ENCODE measurements around the gene ZMIZ1.

ZMIZ1 gene

DNA sequence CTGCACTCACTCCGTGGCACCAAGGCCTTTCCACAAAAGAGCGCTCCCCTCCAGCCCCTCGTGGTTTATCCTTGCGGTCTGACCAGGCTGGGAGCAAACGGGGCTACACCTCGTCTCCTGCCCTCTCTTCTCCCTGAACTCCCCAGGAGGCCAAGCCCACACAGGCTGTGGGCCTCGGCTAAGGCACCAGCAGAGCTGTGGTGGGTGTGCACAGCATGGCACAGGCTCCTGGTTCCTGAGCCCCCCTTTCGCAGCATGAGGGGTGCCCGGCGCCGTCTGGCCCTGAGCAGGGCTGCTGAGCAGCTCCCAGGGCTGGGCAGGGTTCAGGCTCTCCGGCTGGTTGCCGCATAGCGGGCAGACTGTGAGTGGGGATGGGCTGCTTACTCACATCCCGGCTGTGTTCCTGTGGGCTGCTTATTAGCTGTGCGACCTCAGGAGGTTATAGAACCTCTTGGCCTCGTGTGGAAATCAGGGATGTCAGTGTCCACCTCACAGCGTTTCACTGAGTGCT is 90.4 kb downstream of the ZMIZ1 start:
- DNase-seq = no peak

DNA sequence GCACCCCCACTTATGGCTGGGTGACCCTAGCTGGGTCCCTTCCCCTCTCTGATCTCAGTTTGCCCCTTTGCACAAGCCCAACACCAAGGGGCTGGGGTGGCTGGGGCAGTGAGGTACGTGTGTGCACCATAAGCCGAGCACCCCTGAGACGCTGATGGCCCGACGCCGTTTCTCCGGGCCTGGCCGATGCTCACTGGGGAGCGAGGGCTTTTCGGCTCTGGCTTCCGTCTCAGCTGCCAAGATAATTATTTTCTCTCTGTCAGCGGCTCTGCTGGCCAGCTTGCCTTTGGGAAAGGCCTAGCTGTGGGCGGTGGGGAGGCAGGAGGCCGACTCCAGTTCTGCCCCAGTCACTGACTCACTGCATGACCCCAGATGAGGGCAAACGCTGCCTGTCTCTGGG is 91.0 kb downstream of the ZMIZ1 start:
- no peak for DNase-seq

DNA sequence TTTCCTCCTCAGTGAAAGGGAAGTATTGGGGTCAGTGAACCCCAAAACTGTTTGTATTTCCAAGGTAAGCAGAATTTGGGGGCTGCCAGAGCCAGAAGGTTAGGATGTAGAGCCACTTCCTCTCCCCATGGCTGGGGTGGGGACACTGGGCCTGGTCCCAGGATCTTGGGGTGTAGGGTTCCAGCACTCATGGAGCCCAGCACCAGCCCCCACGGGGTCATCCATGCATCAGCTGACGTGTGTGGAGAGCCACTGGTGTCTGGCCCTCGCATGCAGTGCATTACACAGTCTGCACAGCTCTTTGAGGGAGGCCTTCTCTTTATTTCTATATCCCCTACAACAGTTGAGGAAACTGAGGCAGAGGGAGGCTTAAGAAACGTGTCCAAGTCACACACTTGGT is 91.4 kb downstream of the ZMIZ1 start:
- DNase-seq = no peak

DNA sequence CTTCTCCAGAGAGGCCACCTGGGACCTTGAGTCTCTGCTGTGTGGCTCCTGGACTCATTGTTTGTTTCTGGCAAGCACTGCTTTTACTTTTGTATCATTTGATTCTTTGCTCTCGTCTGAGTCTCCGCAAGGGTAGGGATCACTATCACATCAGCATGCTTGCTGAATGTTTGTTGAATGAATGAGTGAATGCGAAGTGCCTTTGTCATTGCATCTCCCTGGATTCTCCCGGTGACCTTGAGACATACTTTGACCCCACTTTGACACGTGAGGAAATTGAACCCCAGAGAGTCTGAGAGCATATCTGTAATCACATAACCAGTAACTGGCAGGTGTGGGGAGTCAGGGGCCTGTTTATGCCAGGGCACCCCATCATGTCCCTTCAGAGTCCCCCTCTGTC is 92.8 kb downstream of the ZMIZ1 start:
- no peak for DNase-seq

DNA sequence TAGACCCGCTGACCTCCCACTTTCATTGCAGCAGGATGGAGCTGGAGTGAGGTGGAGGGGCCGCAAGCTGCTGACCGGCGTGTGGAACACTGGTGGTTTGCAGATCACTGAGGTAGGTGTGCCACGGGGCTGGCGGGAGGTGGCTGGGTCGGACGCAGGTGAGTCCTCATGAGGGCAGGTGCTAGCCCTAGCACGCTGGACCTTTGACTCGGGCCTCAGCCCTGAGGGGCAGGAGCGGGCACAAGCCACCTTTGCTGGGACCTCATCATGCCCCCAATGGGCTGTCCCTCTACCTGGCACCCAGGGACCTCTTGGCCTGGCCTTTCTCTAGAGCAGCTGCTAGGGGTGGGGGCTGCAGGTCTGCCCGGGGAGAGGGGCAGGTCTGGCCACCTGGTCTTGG is 93.3 kb downstream of the ZMIZ1 start:
- DNase-seq = no peak

DNA sequence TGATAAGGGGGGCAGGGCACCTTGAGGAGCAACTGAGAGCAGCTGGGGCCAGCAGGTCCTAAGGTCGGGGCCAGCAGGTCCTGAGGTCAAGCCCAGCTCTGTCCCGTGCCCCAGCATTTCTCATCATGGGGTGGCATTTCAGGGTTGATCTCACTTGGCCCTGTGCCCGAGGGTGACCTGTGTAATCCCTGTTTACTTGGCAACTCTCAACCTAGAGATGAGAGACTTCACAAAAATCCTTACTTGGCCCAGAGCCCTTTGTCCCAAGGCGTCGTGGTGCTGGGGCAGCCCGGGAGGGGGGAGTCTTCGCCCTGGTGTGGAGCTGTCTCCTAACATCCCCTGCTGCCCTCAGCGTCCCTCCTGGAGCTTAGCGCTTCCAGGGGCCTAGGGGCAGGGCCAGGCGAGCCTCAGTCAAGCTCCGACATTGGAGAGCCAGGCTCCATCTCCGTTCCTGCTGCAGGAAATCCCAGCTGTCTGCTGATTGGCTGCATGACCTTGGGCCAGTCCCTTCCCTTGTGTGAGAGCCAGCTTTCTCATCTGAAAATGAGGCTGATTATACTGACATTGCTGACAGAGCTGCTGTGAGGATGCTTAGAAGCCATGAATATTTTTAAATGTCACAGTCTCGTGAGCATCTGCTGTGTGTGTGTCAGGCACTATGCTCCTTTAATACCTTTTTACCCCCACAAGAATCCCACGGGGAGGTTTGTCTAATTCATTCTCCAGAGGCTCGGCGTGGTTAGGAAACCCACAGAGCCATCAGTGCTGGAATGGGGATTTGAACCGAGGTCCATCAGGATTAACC is 94.3 kb downstream of the ZMIZ1 start:
- no peak for DNase-seq

DNA sequence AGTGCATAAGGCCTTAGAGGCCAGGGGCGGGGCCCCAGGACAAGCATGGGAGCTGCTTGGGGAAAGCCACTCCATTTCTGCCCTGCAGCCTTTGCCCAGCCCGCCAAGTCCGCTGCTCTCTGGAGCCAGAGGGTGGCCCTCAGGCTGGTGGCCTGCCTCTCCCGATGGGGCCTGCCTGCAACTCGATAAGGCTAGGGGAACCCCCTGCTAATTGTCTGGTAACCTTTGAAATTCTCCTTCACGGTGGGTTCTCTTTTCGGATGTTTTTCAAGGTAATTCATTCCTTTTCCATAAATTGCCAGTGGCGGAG is 94.9 kb downstream of the ZMIZ1 start:
- DNase-seq = no peak

DNA sequence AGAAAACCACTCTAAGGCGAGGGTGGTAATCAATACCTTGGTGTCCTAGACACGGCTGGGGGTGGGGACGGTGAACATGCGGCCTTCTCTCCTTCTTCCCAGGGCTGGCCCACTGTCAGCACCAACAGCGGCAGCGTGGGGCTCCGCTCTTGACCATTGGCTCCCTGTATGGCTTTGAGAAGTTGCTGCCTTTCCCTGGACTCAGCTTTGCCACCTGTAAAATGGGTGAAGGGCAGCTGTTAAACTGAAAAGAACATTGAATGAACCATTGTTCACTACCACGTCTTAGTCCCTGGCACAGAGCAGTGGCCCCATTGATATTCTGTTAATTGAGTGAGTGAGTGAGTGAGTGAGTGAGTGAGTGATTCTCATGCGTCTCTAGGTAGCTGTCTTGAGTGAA is 95.3 kb downstream of the ZMIZ1 start:
- no peak for DNase-seq

DNA sequence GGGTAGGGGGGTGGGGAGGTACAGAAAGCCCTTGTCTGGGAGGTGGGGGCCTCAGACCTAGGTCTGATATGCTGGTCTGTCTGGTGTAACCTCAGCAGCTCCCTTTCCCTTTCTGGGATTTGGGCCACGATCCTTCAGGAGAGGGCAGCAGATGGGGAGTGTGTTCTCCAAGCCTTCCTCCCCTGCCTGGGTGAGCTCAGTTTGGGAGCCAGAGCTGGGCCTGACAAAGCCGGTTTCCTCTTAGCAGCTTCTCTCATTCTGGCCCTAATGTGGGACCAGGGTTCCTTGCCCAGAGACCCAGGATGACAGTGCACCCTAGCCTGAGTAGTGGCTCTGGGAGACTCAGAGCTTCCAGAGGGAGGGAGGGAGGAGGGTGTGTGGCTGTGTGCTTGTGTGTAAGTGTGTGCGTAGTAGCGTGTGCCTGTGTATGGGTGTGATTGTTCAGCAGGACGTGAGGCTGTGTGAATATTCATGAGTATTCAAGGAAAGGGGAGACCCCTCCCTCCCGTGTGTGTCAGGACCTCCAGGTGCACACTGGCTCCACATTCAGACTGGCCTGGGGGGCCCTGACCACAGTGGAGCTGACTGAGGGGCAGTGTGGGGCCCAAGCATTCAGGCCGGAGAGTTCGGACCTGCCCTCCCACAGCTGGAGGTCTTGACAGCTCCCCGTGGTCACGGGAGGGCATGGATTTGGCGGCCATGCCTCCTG is 96.5 kb downstream of the ZMIZ1 start:
- DNase-seq = no peak

DNA sequence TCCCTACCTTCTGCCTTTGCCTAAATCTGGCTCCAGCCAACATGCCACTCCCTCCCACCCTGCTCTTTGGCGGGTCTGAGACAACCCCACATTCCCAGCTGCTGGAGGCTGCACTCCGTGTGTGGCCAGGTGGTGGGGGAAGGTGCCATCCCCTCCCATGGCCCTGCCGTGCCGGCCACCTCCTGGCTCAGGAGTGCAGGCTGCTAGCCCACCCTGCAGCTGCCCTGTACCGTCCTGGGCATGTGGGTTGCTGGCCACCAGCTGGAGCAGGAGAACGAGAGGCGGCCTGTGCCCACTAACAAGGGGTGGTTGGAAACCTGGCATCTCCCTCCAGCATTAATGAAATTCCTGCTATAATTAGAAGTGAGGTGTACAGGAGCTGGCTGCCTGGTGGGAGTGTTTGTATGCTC is 97.6 kb downstream of the ZMIZ1 start:
- no peak for DNase-seq

DNA sequence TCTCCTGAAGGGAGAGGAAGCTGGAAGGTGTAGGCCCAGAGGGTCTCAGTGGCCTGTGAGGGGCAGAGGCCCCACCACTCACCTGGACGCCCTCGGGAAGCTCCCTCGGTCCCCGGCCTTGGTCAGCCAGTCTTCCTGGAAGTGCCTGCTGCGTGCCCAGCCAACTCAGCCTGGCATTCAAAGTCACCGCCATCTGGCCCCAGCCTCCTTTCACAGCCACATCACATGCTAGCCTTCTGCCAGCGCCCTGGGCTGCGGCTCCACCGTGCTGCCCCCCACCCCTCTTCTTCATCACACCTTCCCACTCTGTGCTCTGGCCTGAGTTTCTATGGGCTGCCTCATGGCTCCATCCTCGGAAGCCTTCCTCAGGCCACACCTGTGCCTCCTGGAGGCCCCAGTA is 98.0 kb downstream of the ZMIZ1 start:
- no peak for DNase-seq

DNA sequence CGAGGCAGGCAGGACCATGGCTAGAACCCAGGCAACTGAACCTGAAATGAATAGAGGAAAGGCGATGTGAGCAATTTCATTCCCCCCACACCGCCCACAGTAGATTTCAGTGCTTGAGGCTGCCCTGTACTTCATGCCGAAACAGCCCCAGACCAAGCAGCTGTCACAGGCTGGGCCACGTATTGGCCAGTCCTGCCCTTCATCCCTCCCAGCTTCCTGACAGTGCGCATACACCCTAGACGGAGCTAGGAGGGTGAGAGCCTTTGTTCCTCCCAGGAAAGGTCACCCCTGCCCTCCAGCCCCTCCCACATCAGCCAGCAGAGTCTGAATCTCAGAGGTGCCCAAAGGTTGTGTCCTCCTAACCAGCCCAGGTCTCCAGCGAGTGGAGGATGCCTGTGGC is 98.8 kb downstream of the ZMIZ1 start:
- no peak for DNase-seq

DNA sequence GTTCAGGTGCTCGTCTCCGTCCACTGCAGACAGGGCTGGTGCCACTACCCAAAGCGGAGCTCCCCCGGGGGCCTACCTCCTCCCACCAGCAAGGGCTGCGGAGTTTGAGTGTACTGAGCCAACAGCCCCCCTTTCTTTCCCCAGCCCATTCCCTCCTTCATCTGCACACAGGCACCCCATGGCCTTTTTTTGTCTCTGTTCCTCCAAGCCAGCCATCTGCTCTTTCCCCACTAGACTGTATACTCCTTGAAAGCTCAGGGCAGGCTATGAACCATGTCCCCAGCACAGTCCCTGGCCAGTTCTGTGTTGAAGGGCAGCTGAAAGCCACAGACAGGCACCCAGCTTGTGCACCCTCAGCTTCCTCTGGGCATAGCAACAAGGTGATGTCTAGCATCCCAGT is 99.4 kb downstream of the ZMIZ1 start:
- no peak for DNase-seq

DNA sequence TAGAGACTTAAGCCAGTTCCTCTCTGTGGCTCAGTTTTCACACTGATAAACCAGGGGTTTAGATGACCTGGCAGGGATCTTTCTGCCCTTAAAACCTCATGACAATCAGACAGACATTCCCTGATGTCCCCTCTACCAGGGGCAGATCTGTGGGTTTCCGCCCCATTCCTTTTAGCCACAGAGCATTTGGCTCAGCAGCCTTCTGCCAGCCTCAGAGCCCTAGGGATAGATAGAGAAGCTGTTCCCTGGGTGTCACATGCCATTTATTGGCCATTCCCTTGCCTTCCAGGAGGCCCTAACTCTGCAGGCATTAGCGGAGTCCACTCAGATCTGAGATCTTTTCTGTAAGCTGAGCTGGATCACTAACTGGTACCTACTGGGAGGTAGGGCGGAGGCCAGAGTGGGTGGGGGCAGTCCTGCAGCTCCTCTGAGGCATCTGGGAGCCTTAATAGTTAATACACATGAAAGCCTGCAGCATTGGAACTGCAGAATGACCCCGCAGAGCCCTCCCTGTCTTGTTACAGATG is 101.5 kb downstream of the ZMIZ1 start:
- no peak for DNase-seq

DNA sequence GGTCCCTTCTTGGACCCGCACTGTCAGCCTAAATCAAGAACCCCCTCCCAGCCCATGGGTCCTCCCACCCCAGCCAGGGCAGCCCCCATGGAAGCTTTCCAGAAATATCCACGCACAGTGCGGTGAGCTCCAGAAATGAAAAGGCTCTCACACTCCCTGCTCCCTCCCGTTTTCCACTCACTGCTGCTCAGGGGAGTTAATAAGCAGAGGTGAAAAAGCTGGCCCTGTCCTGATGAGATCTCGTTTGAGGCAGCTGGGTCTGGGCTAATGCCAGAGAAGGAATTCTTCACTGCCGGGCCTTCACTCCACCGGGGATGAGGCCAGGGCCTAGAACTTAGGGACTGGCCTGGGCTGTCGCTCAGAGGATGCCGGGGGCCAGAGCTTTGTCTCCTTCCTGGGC is 102.2 kb downstream of the ZMIZ1 start:
- DNase-seq = no peak

DNA sequence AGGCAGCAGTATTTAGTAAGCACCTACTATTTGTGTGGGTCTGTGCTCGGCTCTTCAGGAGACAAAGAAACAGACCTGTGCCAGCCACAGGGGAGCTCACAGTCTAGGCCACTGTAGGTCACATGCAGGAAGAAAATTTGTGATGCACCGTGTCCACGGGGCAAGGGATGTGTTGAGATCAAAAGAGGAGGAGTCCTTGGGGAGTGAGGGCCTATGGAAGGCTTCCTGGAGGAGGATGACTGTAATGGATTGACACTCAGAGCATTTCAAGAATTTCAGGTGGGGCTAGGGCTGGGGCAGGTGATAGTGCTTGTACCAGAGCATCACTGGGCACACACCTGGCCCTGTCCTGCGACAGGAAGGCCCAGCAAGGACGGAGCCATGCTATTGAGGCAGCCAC is 102.7 kb downstream of the ZMIZ1 start:
- DNase-seq = no peak

DNA sequence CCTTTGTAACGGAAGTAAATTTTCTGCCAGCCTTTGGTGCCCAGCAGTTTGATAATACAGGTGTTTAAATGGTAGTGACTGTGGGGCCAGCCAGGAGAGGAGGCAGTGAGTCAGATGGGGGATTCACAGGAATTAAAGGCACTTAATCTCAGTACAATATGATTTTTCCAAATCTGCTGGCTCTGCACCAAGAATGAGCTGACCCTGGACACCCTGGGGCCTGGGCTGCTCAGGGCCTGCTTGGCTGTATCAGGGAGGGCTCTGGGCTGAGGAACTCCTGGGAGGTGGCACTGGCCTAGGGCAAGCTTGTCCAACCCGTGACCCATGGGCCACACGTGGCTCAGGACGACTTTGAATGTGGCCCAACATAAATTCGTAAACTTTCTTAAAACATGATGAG is 104.1 kb downstream of the ZMIZ1 start:
- no peak for DNase-seq

DNA sequence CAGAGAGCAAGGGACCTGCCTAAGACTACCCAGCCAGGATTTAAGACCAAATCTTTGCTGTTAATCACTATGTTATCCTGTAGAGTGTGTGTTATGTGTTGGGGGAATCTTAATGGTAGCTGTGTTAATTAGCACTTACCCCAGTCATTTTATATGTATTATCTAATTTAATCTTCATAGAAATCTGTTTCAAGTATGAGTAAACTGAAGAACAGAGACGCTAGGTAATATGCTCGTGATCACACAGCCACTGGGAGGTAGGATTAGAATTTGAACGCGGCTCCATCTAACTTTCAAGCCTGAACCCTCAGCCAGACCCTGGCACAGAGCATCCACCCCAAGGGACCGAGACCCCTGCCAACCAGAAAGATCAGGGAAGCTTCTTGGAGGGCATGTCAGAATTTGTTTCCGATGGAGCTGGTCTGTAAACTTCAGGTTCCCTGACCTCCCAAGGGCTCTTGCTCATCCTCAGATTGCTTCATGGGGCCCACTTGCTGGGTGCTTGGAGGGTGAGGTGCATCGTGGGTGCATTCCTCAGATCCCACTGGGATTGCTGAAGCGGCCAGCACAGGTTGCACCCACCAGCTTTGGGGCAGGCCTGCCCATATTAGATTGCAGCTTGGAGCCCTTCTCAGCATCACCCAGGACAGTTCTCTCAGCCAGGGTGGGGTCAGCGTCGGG is 105.0 kb downstream of the ZMIZ1 start:
- DNase-seq = no peak

DNA sequence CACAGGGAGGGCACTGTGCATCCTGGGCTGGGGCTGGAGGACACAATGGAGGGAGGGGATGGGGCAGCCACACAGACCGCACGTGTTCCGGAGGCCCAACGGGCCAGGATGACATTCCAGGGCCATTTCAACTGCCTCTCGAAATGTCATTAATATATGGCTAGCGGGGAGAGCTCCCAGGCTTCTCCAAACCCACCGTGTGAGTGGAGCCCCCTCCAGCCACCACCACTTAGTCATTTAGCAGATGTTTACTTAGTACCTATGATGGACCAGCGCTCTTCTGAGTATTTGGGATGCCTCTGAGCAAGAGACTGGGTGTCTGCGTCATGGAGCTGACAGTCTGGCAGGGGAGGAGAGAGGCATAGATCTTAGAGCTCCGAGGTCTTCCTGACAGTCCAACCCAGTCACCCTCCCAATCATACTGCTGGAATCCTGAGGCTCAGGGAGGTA is 107.3 kb downstream of the ZMIZ1 start:
- DNase-seq = no peak

DNA sequence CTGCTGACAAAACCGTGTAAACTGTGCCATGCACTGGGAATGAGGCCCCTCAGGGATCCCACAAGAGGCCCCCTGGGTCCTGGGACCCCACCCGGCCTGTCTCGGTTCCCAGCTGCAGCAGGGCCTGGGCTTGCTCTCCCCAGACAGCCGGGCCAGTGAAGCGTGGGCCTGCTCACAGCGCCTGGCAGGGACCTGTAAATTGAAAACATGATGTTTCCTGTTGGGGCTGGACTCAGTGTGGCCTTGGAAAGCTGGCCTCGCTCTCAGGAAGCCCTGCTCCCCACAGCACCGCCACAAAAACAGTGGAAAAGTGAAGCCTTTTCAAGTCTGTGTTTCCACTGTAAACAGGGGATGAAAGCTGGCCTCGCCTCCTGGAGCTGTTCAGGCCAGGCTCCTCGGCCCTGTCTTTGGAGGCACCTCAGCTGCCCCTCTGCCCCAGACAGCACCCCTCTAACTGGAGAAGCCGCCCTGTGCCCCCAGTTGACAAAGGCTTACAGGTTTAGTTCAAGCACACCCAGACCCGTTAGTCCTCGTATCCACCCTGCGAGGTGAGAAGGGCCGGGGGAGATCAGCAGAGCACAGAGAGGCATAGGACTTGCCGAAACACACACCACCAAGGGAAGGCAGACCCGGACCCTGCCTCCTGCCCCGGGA is 108.3 kb downstream of the ZMIZ1 start:
- no peak for DNase-seq

DNA sequence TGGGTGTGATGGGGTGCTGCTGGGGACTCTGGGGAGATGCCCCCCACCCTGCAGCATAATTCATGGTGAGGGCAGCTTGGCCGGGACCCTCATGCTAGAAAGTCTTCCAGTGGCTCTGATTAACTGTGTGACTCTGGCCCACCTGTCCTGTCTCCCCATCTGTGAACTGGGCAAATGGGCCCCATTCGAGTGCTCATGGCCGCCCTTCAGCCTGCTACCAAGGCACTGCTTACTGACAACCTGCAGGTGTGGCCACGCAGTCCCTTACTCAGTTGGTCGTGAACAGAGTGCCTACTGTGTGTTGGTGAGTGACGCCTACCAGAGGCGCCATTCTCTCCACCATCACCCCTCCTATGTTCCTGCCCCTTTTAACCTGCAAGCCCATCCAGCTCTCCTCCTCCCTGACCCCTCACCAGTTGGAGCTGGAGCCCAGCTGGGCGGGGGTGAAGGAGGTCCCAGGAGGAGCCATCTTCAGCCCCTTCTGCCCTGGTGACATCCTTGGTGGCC is 109.4 kb downstream of the ZMIZ1 start:
- no peak for DNase-seq

DNA sequence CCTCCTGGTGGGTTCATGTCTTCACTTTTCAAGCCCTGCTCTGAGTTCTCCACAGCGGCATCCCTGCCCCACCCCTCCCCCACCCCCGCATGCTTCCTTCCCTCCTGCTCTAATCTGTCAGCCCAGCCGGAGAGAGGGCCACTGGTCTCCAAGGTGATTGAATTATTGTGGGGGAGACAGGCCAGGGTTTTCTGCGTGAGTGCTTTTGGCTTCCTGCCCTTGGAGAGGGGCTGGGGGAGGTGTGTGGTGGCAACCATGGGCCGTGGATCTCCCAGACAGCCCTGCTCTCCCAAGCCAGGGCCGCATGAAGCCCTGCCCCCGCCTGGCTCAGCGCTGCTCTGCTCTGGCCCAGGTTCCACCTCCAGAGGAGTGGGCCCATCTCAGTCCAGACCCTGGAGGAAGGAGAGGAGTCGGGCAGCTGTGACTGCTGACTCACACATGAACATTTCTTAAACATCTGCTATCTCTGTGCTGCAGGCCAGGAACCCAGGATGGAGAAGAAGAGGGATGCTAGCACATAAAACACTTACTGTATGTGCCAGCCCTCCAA is 109.9 kb downstream of the ZMIZ1 start:
- no peak for DNase-seq

Measured in stimulated activated CD4-positive, alpha-beta T cell treated with anti-CD3 and anti-CD28 coated beads, Interleukin-12 subunit alpha, Interleukin-12 subunit beta, amount 100 ng/mL, for 4 hours (primary cell).